Uterus (tissue), 2 donors: ENCODE measurements around the gene CDH6.

Source experiments
- CTCF ChIP-seq, 4 experiments: fragments of 200-600 bp in 2 of 4; fragments of 450-650 bp in 2 of 4; sonication (generic) in 2 of 4; IDR thresholded peaks; one replicate each; pipeline ENCODE4 v1.5.1; 2016 to 2019; ENCODE audit warnings: antibody characterized with exemption in 4 of 4, mild to moderate bottlenecking in 2 of 4, moderate library complexity in 1 of 4
- POLR2A ChIP-seq, 2 donors: fragments of 450-650 bp; IDR thresholded peaks; one replicate each; pipeline ENCODE4 v1.6.1; 2016; ENCODE audit warnings: antibody characterized with exemption in 2 of 2, mild to moderate bottlenecking in 1 of 2, moderate library complexity in 1 of 2

GRCh38 chr5:31213257-31213656 lies 19.8 kb downstream of the CDH6 start:
- TF ChIP-seq CTCF (IDR thresholded peaks at IDR 0.05), result no peak
- no peak for TF ChIP-seq POLR2A (IDR thresholded peaks at IDR 0.05)
